Stimulated activated CD8-positive, alpha-beta memory T cell treated with anti-CD3 and anti-CD28 coated beads, Interleukin-4, amount 100 ng/mL, for 1 hour (primary cell): ENCODE data around the gene SSC5D.
"Not testable (repeated sequence)": the region's sequence is repeated elsewhere in the genome, so short reads cannot be mapped to it uniquely, and the experiment has no call there.

Source experiments
- DNase-seq, 2 donors: peaks; one replicate each; pipeline ENCODE4 v3.0.0-alpha.2; 2020; ENCODE audit warnings: low read depth in 2 of 2, low spot score in 1 of 2

Gene SSC5D

DNA sequence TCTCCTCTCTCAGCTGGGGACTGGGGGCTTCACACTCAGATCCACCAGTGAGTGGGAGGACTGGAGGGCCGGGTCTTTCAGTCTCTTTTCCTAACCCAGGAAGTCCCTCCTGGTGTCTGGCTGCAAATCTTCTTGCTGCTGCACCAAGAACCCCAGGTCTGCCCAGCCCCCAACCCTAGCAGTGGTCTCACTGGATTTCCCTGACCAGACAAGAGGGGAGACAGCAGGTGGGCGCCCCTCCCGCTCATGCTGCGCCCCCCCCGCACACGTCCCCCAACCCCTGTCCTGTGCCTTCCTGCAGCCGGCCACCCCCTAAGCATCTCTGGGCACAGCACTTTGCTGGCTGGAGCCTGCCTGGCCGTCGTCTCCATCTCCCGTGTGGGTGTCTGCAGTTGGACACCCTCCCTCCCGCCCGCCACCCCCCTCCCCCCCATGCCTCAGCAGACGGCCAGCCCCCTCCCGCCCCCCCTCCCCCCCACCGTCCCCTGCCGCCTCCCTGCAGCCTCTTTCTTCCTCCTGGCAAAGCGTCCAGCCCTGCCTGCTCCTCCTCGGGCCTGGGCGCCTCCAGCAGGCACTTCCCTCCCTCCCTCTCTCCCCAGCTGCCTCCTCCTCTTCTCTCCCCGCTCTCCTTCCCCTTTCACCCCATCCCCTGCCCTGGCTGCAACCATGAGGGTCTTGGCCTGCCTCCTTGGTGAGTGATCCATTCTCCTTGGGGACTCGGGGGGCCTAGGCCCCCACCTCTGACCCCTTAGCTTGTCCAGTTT lies at the start of gene SSC5D:
TSS of gene SSC5D (plus strand) at position 513 of the 764 bp plus-strand sequence. CDS start at position 667, 154 bp downstream.
- DNase-seq: no peak

DNA sequence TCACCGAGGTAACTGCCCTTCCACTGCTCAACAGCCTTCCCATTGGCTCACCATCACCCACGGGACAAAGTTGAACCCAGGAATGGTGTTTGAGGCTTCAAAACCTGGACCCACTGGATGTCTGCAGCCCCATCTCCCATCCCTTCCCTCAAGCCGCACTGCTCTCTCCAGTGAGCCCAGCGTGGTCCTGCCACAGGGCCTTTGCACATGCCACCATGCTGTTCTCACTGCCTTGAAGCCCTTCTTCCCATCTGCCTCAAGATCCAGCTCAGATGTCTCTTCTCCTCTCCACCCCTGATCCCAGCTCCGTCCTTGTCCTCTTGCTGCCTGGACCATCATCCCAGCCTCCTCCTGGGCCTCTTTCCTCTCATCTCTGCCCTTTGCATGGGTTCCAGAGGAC lies 49.2 kb upstream of the SSC5D start:
- DNase-seq: no peak

DNA sequence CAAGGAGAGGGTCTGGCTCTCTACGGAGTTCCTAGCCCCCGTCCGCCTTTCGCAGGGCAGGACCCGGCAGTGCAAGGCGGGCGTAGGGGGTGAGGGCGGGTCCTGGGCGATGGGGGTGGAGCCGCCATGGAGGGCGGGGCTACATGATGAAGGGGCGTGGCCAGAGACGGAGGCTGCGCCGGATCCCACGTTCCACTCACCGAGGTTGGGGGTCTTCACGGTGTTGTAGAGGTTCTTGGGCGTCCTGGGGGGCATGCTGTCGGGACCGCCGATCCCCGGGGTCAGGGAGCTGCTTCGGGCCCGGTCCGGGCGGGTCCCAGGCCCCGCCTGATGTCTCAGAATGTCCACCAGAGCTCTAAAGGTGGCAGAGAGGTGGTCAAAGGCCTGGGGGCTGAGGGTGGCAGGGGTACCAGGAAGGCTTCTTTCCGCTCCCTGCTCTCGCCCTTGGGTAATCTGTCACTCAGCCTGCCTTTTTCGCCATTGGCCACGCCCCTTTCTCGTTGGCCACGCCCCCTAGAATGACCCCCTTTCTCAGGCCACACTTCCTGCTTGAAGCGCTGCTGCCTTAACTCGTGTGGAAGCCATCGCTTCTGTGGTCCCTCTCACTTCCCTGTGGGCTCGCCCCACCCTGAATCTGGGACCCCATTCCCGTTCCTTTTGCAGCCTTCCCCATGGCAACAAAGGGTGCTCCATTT lies 47.7 kb upstream of the SSC5D start:
- no peak for DNase-seq

DNA sequence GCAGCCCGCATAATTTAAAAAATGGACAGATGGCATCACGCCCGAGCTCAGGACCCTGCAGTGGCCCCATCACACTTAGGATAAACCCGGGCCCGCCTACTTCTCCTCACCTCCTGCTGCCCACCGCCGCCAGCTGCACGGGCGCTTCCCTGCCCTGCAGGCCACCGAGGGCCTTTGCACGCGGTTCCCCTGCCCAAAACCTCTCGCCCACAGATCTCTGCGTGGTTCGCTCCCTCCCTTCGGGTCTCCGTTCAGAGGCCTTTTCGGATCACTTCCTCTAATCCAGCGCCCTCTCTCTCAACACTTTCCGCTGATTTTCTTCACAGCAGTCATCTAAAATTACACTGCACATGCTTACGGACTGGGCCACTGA lies 46.9 kb upstream of the SSC5D start:
- no peak for DNase-seq

DNA sequence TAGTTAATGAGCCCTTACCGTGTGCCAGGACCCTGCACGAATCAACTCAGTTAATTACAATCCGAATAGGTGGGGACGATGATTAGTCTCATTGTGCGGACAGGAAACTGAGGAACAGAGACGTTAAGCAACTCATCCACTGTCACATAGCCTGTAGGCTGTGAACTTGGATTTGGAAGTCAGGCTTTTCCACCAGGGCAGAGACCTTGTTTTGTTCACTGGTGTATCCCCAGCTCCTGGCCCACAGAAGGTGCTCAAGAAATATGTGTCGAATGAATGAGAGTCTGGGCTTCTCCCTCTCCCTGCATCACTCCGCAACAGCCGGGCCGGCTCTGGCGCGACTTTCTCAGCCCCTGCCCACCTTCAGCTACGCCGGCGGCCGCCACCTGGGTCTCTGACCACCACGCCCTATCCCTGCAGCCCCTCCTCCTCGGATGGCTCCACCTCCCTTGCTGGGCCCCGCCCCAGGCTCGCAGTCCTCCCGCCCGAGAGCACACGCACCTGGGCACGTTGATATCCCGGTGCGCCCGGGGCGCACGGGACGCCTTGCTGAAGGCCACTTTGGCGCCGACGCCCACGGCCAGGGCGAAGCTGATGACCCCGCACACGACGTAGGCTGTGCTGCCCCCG lies 46.4 kb upstream of the SSC5D start:
- no peak for DNase-seq

DNA sequence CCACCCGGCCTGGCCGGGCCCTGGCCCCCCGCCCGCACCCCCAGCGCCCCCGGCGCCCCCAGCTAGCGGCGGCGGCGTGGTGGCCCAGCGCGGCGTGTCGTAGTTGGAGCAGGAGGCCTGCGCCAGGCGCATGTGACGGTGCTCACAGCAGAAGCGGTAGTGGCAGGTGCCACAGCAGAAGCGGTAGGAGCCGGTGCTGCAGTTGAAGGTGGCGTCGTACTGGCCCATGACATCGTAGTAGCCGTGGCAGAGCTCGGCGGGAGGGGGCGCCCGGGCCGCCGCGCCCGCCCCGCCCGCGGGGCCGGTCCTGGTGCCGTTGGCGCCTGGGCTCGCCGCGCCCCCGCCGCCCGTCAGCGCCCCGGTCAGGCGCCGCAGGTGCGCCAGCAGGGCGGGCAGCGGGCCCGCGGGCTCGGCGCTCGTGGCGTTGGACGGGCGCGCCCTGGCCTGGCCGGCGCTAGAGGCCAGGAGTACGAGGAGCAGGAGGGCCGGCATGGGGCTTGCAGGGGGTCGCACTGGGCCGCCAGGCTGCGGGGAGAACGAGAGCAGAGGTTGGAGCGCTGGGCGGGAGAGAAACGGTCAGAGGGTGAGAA lies 45.8 kb upstream of the SSC5D start:
- no peak for DNase-seq

DNA sequence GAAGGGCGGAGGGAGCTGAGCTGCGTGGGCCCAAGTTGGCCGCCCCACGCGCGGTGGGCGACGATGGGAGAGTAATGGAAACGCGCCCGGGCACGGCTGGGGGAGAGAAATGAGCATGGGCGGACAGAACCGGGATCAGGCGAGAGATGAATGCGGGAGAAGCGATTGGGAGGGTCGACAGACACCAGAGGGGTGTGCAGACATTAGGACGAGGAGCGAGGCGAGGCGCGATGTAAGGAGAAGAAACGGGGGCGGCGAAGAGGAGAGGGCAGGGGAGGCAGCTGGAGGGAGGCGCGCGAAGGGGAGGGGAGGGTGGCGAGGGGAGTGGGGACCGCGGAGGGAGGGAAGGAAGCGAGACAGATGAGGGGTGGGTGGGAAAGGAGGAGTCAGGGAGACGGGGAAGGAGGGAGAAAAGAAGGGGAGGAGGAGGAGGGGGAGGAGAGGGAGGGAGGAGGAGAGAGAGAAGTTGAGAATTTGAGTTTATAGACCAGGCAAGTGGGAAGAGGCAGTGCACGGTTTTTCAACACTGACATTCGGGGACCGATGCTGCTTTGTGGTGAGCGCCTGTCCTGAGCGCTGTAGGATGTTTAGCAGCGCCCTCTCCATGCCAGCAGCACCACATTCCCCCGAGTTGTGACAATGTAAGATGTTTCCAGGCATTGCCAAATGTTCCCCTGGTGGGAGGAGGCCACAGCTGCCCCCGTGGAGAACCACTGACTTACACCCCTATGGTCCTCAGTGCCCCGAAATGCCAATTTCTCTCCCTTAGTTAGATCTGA lies 45.0 kb upstream of the SSC5D start, which contains the start of gene SHISA7:
TSS of gene SHISA7 (minus strand) at position 256 of the 779 bp plus-strand sequence. CDS start 437 bp downstream, outside the sequence.
- no peak for DNase-seq

DNA sequence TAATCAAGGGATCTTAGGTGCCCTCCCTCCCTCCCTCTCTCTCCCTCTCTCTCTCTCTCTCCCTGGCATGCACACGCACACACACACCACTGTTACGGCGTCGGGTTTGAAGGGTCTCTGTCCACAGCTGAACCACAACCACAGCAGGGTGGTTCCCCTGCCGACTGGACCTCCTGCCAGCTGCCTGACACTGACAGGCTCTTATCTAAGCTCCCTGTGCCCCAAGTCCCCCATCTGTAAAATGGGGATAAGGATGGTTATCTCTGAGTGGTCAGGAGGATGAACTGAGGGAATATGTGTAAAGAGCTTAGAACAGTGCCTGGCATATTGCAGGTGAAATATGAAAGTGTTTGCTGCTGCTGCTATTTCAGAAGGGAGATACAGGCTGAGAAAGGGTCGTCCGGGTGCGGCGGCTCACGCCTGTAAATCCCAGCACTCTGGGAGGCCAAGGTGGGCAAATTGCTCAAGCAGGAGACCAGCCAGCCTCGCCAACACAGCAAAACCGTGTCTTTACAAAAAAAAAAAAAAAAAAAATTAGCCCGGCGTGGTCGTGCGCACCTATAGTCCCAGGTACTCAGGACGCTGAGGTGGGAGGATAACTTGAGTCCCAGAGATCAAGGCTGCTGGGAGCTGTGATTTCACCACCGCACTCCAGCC lies 44.3 kb upstream of the SSC5D start:
- DNase-seq: no peak

DNA sequence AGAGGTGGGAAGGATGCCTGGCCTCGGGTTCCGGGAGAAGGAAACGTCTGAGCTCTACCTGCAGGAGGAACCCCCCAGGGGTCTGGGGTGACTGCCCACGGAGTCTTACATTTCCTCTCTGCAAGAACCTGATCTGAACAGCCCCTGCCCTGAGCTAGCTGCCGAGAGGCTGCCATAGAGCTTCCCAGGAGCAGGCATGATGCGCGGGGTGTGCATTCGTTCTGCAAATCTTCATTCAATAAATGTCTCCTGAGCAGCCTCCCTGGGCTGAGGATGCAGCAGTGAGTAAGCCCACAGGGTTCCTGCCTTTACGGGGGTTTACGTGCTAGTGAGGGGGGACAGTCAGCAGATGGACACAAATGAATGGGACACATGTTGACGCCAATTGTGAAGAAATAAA lies 43.6 kb upstream of the SSC5D start:
- no peak for DNase-seq

DNA sequence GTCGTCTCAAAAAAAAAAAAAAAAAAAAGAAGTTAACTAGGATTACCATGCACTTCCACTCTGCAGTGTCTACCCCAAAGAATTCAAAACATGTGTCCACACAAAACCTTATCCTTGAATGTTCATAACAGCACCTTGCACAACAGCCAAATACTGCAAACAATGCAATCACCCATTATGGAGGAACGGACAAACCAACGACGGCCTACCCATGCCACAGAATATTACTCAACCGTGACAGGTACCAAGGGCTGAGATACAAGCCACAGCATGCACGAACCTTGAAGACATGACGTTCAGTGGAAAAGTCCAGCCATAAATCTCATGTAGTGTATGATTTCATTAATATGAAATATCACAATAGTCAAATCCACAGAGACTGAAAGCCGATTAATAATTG lies 42.2 kb upstream of the SSC5D start:
- no peak for DNase-seq

DNA sequence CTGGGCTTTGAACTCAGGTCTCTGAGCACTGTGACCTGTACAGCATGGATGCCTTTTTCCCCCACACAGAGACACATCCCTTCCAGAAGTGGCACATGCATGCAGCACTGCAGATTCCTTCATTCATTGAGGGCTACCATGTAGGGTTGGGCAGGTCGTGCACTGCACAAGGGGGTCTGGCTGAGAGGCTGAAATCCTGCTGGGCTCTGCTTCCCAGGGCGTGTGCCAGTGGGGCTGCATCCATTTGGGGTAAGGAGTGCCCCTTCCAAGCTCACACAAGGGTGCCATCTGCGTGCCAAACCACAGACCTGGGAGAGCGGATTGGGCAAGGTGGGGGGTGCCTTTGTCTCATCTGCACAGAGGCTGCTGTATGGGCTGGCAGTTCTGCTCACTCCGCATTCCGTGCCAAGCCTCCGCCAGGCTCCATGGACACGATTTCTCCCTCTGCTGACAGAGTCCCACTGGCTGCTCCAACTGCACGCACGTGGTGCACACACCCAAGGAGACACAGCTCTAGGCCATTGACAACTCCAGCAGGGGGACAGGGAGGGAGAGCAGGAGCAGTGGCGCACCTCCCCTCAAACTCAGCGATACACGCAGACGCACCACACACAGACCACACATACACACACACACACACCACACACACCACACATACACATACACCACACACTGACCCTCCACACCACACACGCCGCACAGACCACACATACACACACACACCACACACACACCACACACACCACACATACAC lies 40.6 kb upstream of the SSC5D start:
- no peak for DNase-seq

DNA sequence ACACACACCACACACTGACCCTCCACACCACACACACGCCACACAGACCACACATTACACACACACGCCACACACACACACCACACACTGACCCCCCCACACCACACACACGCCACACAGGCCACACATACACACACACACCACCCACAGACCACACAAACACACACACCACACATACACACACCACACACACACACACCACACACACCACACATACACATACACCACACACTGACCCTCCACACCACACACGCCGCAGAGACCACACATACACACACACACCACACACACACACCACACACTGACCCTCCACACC lies 40.1 kb upstream of the SSC5D start:
- DNase-seq: not testable (repeated sequence)

DNA sequence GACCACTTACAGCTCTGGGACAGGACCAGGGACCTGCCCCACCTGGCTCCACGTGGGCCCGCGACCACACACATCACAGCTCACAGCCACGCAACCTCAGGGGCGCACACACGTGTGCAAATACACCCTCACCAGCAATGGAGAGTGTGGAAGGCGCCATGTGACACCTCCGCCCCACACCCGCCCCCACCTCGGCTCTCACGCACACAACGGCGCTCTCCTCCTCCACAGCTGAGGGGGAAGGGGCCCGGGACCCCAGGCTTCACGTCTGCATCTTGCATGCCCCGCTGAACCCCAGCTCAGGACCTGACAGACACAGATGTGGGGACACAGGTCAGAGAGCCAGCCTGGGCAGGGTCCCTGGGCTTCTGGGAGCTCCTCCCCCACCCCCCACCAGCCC lies 38.8 kb upstream of the SSC5D start:
- DNase-seq: no peak

DNA sequence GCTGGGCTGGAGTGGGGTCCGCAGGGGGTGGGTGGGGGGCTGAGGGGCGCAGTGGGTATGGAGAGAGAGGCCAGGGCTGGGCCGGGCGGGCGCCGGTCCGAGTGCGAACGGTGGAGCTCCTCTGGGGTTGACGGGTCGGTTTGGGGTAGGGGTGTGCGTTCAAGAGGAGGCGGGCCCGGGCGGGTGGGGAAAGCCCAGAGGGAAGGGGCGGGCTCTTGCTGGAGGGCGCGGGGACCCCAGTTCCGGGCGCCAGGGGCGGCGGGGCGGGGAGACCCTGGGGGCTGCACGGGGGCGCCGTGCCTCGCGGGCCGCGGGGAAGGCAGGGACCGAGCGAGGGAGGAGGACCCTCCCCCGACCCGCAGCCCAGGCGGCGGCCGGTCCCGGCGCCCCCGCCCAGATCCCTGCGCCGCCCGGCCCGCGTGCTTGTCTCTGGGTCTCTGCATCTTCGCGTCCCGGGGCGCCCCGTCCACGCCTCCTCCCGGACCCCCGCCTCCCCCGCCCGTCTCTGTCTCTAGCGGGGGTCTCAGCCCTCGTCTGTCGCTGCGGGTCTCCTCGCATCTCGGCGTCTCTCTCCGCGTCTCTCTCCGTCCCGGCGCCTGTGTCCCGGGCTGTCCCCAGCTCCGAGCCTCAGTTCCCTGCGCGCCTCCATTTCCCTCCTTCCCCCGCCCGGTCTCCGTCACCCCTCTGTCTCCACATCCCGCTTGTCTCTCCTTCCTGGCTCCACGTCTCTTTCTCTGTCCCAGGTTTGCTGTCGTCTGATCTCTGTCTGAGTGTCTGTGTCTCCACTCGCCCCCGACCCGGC lies 36.9 kb upstream of the SSC5D start:
- DNase-seq: no peak

DNA sequence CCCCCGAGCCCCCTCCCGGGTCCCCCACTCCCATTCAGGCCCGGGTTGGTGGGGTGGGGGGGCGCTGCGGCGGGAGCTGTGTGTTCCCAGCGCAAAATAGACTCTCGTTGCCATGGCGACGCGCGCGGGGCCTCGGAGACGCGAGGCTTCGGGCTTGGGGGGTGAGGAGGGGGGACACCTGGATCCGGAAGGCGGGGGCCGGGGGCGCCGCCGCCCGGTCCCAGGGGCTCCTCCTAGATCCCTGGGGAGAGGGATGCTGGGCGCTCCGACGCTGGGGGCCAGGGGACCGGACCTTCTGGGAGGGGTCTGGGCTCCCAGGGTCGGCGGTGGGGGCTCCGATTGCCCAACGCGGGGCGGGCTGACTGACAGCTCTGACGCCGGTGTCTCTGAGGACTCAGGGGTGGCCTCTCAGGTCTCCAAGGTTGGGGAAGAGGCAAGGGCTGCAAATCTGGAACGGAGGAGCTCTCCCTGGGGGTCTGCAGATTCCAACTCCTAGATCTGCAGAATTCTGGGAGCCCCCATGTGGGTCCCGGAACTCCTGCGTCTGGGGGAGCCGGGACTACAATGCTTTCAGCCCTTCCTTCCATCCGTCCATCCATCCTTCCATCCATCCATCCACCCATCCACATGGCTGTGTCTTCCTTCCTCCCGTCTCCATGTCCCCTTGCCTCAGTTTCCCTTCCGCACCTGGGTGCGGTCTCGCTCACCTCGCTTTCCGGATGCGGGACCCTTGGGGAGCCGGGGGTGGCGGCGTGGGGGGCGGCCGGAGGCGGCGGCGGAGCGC lies 36.1 kb upstream of the SSC5D start:
- DNase-seq: no peak

DNA sequence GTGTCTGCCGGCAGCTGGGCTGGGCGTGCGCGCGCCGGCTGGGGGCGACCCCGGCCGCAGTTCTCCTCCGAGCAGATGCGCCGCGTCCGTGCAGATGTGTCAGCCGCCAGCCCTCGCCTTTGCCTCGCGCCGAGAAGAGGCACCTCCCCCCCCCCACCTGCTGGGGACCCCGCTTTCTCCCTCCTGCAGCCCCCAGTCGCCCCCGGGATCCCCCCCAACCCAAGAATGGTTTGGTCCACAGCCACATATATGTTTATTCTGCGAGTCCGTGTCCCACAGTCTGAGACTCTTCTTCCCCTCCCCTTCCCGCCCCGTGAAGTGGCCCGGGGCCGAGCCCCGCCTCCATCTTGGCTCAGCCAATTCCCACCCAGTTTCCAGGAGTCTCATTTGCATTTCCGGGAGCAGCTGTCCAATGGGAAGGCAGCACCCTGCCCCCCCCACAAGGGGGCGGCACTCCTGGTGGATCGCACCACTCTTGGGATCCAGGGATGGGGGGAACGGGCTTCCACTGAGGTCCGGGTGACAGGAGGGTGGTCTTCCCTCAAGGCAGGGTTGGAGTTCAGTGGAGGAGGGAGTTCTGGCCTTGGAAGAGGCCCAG lies 35.4 kb upstream of the SSC5D start:
- no peak for DNase-seq

DNA sequence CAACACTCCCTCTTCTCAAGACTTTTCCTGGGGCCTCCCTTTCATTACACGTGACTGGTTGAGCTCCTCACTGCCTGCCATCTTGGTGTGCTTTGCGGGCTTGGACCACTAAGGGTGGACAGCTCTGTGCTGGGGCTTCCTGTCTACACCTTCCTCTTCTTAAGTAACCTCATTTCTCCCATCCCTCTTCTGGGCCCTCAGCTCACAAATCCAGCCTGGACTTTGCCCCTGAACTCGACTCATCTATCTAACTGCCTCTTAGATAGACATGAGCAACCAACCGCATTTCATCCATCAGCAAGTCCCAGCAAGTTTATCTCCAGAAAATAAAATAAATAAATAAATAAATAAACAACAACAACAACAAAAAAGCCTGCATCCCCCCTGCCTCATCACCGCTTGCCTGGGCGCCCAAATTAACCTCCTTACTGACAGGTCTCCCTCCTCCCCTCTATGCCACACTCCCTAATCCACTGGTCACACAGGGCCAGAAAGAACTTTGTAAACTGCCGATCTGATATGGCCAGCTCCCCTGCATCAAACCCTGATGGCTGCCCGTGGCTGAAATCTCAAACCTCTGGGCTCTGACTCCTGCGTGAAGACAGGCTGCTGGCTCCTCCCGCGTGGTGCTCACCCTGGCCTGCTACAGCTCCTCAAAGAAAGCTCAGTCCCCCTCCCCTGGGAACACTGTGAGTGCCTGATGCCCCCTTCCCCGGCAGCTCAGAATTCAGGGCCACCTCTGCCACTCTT lies 34.5 kb upstream of the SSC5D start:
- DNase-seq: no peak
